SK-N-SH (cell line): ENCODE measurements around the gene MRPS9.

Experiments
- MAX ChIP-seq: IDR thresholded peaks from 2 replicates; pipeline ENCODE4 v1.4.0; 2012; ENCODE audit warnings: low read depth
- TF ChIP-seq, protein P1 (sequence below): fragments of 200-600 bp; sonication (generic); IDR thresholded peaks from 2 replicates; pipeline ENCODE4 v1.6.1; 2017; ENCODE audit warnings: antibody characterized with exemption, mild to moderate bottlenecking, moderate library complexity

DNA sequence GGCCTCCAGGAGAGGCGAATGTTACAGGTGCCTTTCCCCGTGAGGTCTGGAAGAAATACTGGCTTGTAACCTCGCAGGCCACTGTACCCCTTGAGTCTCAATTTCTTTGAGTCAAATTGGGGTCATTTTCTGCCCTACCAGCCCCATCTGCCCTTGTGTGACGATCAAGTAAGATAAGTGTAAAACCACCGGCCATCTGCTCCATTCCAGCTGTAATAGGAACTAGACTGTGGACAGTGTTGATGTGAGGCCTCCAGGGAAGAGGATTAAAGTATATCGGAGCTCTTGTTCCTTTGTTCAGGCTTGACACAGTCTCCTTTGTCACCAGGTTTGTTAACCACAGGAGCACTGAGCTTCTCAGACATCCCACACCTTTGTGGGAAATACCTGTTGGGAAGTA lies 65.6 kb downstream of the MRPS9 start:
- TF ChIP-seq, protein P1, sequence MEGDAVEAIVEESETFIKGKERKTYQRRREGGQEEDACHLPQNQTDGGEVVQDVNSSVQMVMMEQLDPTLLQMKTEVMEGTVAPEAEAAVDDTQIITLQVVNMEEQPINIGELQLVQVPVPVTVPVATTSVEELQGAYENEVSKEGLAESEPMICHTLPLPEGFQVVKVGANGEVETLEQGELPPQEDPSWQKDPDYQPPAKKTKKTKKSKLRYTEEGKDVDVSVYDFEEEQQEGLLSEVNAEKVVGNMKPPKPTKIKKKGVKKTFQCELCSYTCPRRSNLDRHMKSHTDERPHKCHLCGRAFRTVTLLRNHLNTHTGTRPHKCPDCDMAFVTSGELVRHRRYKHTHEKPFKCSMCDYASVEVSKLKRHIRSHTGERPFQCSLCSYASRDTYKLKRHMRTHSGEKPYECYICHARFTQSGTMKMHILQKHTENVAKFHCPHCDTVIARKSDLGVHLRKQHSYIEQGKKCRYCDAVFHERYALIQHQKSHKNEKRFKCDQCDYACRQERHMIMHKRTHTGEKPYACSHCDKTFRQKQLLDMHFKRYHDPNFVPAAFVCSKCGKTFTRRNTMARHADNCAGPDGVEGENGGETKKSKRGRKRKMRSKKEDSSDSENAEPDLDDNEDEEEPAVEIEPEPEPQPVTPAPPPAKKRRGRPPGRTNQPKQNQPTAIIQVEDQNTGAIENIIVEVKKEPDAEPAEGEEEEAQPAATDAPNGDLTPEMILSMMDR: no peak
- no peak for TF ChIP-seq MAX
